ENCODE results near the gene SIRT3. TPM values are rescaled to one million over a fixed set of nuclear protein-coding genes. Genes with fewer than 3 reads are reported as not detected.

Gene SIRT3
- total and polyA plus RNA-seq, 4 donors, result 14.6 to 21.2 (median 16.4) TPM

DNA sequence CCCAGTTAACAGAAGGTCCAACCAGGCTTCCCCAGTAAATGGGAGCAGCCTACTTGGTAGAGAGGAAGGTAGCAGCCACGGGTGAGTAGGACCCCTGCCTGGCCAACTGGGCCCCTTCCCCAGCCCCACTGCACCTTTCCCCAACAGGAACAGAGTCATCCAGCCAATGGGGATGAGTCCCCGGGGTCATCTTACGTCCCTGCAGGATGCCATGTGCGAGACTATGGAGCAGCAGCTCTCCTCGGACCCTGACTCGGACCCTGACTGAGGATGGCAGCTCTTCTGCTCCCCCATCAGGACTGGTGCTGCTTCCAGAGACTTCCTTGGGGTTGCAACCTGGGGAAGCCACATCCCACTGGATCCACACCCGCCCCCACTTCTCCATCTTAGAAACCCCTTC lies 22.1 kb downstream of the SIRT3 start:
- Histone ChIP-seq H3K4me3 (no peak overlapping the region), H3K27ac (ENCODE audit: low read depth in 1 of 2, low read length in 1 of 2) (no peak overlapping the region), H3K36me3 (ENCODE audit: control insufficient read depth in 4 of 4, insufficient read depth in 4 of 4, low read length in 4 of 4) (peaks cover 11 to 57% (median 50%) of the 10 kb centered on the region in 4 donors), H3K9ac (ENCODE audit: insufficient read depth in 1 of 2, low read length in 2 of 2) (no peak overlapping the region), H3K4me1 (ENCODE audit: control insufficient read depth in 5 of 5, insufficient read depth in 5 of 5, low read length in 5 of 5) (peaks cover 0 to 16% (median 10%) of the 10 kb centered on the region in 5 donors), H3K27me3 (ENCODE audit: control insufficient read depth in 3 of 3, insufficient read depth in 3 of 3, low read length in 2 of 3) (no peaks in the 10 kb centered on the region), H3K9me3 (ENCODE audit: control insufficient read depth in 4 of 4, insufficient read depth in 3 of 4, low read length in 3 of 4) (no peaks in the 10 kb centered on the region)
- no peak for DNase-seq
- WGBS, 2 donors, result 90 to 91% methylated on average over 7 of the region's 7 CpGs
- TF ChIP-seq CTCF (IDR thresholded peaks at IDR 0.05; ENCODE audit: control extremely low read depth, extremely low read depth), result no peak
- no peak for ATAC-seq (ENCODE audit: insufficient read depth, low FRiP score)

DNA sequence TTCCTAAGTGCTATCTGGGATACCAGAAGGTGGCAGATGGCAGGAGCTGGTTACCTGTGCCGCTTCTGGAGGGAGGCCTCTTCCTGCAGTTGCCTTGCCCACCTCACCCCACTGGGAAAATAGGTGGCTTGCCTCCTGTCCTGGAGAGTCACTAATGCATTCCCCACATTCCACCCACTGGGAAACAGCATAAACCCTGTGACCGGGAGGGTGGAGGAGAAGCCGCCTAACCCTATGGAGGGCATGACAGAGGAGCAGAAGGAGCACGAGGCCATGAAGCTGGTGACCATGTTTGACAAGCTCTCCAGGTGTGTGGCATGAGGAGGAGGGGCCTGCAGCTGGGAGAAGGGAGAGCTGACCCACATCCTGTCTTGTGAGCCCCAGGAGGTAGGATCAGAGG lies 23.0 kb downstream of the SIRT3 start:
- Histone ChIP-seq H3K27me3 (ENCODE audit: control insufficient read depth in 3 of 3, insufficient read depth in 3 of 3, low read length in 2 of 3) (no peaks in the 10 kb centered on the region), H3K36me3 (ENCODE audit: control insufficient read depth in 4 of 4, insufficient read depth in 4 of 4, low read length in 4 of 4) (peaks cover 11 to 52% (median 47%) of the 10 kb centered on the region in 4 donors), H3K9ac (ENCODE audit: insufficient read depth in 1 of 2, low read length in 2 of 2) (no peak overlapping the region), H3K27ac (ENCODE audit: low read depth in 1 of 2, low read length in 1 of 2) (no peak overlapping the region), H3K9me3 (ENCODE audit: control insufficient read depth in 4 of 4, insufficient read depth in 3 of 4, low read length in 3 of 4) (no peaks in the 10 kb centered on the region), H3K4me1 (ENCODE audit: control insufficient read depth in 5 of 5, insufficient read depth in 5 of 5, low read length in 5 of 5) (peaks cover 0 to 18% (median 10%) of the 10 kb centered on the region in 5 donors), H3K4me3 (no peak overlapping the region)
- no peak for TF ChIP-seq CTCF (IDR thresholded peaks at IDR 0.05; ENCODE audit: control extremely low read depth, extremely low read depth)
- DNase-seq (no peak), ATAC-seq (ENCODE audit: insufficient read depth, low FRiP score) (no peak)
- WGBS, 2 donors, result 88% methylated on average over 4 of the region's 4 CpGs

DNA sequence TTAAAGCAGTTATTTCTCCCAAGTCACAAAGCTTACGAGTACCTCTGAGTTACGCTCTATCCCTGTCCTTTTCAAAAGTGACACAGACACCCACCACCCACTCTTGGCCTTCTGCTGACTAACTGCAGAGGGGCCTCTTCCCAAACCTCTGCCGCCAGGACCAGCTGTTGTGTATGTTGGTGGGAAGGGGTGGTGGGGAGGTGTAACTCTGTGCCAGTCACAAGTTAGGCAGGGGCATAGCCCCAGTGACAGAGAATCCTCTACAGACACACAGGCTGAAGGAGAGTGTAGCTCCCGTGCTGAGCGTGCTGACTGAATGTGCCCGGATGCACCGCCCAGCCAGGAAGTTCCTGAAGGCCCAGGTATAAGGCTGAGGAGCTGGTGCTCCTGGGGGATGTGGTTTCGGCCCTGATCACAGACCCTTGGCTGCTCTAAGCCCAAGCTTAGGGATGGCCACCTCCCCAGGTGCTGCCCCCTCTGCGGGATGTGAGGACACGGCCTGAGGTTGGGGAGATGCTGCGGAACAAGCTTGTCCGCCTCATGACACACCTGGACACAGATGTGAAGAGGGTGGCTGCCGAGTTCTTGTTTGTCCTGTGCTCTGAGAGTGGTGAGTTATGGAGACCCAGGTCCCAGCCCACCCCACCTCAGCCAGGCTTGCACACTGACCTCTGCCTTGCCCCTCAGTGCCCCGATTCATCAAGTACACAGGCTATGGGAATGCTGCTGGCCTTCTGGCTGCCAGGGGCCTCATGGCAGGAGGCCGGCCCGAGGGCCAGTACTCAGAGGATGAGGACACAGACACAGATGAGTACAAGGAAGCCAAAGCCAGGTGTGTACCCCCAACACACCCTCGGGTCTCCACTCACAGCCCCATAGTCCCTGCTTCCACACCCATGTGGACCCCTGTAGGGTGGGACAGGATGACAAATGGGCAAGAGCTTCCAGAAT lies 23.7 kb downstream of the SIRT3 start:
- H3K9me3 ChIP-seq (ENCODE audit: control insufficient read depth in 4 of 4, insufficient read depth in 3 of 4, low read length in 3 of 4), result no peaks in the 10 kb centered on the region
- H3K27me3 ChIP-seq (ENCODE audit: control insufficient read depth in 3 of 3, insufficient read depth in 3 of 3, low read length in 2 of 3), result no peaks in the 10 kb centered on the region
- no peak for DNase-seq
- no peak for TF ChIP-seq CTCF (IDR thresholded peaks at IDR 0.05; ENCODE audit: control extremely low read depth, extremely low read depth)
- peaks cover 11 to 52% (median 47%) of the 10 kb centered on the region in 4 donors for H3K36me3 ChIP-seq (ENCODE audit: control insufficient read depth in 4 of 4, insufficient read depth in 4 of 4, low read length in 4 of 4)
- ATAC-seq (ENCODE audit: insufficient read depth, low FRiP score), result no peak
- H3K27ac ChIP-seq (ENCODE audit: low read depth in 1 of 2, low read length in 1 of 2), result no peak overlapping the region
- WGBS, 2 donors, result 93 to 95% methylated on average over 17 of the region's 17 CpGs
- H3K9ac ChIP-seq (ENCODE audit: insufficient read depth in 1 of 2, low read length in 2 of 2), result no peak overlapping the region
- H3K4me3 ChIP-seq, result no peak overlapping the region
- H3K4me1 ChIP-seq (ENCODE audit: control insufficient read depth in 5 of 5, insufficient read depth in 5 of 5, low read length in 5 of 5), result peaks cover 0 to 18% (median 10%) of the 10 kb centered on the region in 5 donors

All from lung (tissue), 12 donors.